GM23338 (cell line): ENCODE measurements around the gene POSTN. TPM values are rescaled to one million over a fixed set of nuclear protein-coding genes. Genes with fewer than 3 reads are reported as not detected.

Experiments
- ATAC-seq: fragments of 200-7000 bp; cut with Tn5 transposase; 3 replicates; pipeline ENCODE4 v1.9.1; 2020
- DNase-seq: peaks from one replicate; pipeline ENCODE4 v3.0.0-alpha.2; 2015; ENCODE audit warnings: low spot score
- H2AFZ ChIP-seq: fragments of 200-600 bp; sonication (generic); 2 replicates; pipeline ENCODE4 v1.8.0; 2016; ENCODE audit warnings: antibody characterized with exemption, mild to moderate bottlenecking, moderate library complexity
- H3F3A ChIP-seq: fragments of 200-600 bp; sonication (generic); replicated peaks from 2 replicates; pipeline ENCODE4 v1.8.0; 2017; ENCODE audit warnings: antibody characterized with exemption, mixed run types, low read depth
- H3K27ac ChIP-seq: fragments of 200-600 bp; sonication (generic); 2 replicates; pipeline ENCODE4 v1.6.1; 2016; ENCODE audit warnings: low read depth
- H3K27me3 ChIP-seq: fragments of 200-600 bp; sonication (generic); 2 replicates; pipeline ENCODE4 v1.8.0; 2016; ENCODE audit warnings: mild to moderate bottlenecking, mixed run types, moderate library complexity; ENCODE audit not compliant: insufficient read depth
- H3K36me3 ChIP-seq: fragments of 200-600 bp; sonication (generic); 2 replicates; pipeline ENCODE4 v1.8.0; 2016; ENCODE audit warnings: mild to moderate bottlenecking; ENCODE audit not compliant: insufficient read depth
- H3K4me1 ChIP-seq: fragments of 200-600 bp; sonication (generic); 2 replicates; pipeline ENCODE4 v1.8.0; 2016; ENCODE audit warnings: mild to moderate bottlenecking, moderate library complexity; ENCODE audit not compliant: insufficient read depth
- H3K4me2 ChIP-seq: fragments of 200-600 bp; sonication (generic); 2 replicates; pipeline ENCODE4 v1.7.1; 2017; ENCODE audit warnings: mixed run types
- H3K4me3 ChIP-seq: fragments of 200-600 bp; sonication (generic); 2 replicates; pipeline ENCODE4 v1.6.1; 2016; ENCODE audit warnings: mixed run types
- H3K79me2 ChIP-seq: fragments of 200-600 bp; sonication (generic); replicated peaks from 2 replicates; pipeline ENCODE4 v1.8.0; 2017; ENCODE audit warnings: mild to moderate bottlenecking; ENCODE audit not compliant: insufficient read depth
- H3K9me2 ChIP-seq: fragments of 200-600 bp; sonication (generic); 2 replicates; pipeline ENCODE4 v1.8.0; 2017; ENCODE audit not compliant: insufficient read depth
- H4K20me1 ChIP-seq: fragments of 200-600 bp; sonication (generic); replicated peaks from 2 replicates; pipeline ENCODE4 v1.8.0; 2017; ENCODE audit warnings: mild to moderate bottlenecking; ENCODE audit not compliant: insufficient read depth
- H3K27ac Mint-ChIP-seq: 2 replicates; pipeline ENCODE4 v1.8.0; 2020; ENCODE audit warnings: inconsistent platforms, mild to moderate bottlenecking, moderate library complexity, mixed read lengths
- H3K27me3 Mint-ChIP-seq: 3 replicates; pipeline ENCODE4 v1.8.0; 2022; ENCODE audit warnings: low read depth, mild to moderate bottlenecking, moderate library complexity, mixed read lengths, inconsistent platforms; ENCODE audit not compliant: insufficient read depth, poor library complexity
- H3K36me3 Mint-ChIP-seq: 3 replicates; pipeline ENCODE4 v1.8.0; 2021; ENCODE audit warnings: low read depth, mild to moderate bottlenecking, inconsistent platforms, moderate library complexity, mixed read lengths
- H3K4me1 Mint-ChIP-seq: 3 replicates; pipeline ENCODE4 v1.8.0; 2020; ENCODE audit warnings: mild to moderate bottlenecking, inconsistent platforms, mixed read lengths
- H3K4me3 Mint-ChIP-seq: 3 replicates; pipeline ENCODE4 v1.8.0; 2021; ENCODE audit warnings: moderate library complexity, mild to moderate bottlenecking, inconsistent platforms, mixed read lengths
- H3K9me3 Mint-ChIP-seq: 3 replicates; pipeline ENCODE4 v1.8.0; 2020; ENCODE audit warnings: moderate library complexity, mild to moderate bottlenecking, inconsistent platforms, mixed read lengths
- CREB1 ChIP-seq: fragments of 250-450 bp; sonication (Bioruptor Pico); IDR thresholded peaks from 2 replicates; pipeline ENCODE4 v1.5.0; 2020; ENCODE audit warnings: low read depth, mild to moderate bottlenecking, moderate library complexity
- CTCF ChIP-seq, 2 experiments: fragments of 200-600 bp in 1 of 2; sonication (generic) in 1 of 2; conservative IDR thresholded peaks; 2 replicates each; pipeline versions ENCODE4 v1.5.1 to v1.6.1; 2016 to 2017; ENCODE audit warnings: antibody characterized with exemption in 2 of 2, low read depth in 2 of 2, mild to moderate bottlenecking in 2 of 2, moderate library complexity in 1 of 2
- EZH2 ChIP-seq: fragments of 200-600 bp; sonication (generic); IDR thresholded peaks from one replicate; pipeline ENCODE4 v1.8.0; 2017; ENCODE audit warnings: antibody characterized with exemption, mild to moderate bottlenecking, low read depth; ENCODE audit not compliant: unreplicated experiment
- EZH2phosphoT487 ChIP-seq: fragments of 200-600 bp; sonication (generic); IDR thresholded peaks from one replicate; pipeline ENCODE4 v1.8.1; 2018; ENCODE audit warnings: antibody characterized with exemption; ENCODE audit not compliant: unreplicated experiment
- JUNB ChIP-seq: IDR thresholded peaks from one replicate; pipeline ENCODE4 v1.6.1; 2016; ENCODE audit warnings: antibody characterized with exemption; ENCODE audit not compliant: unreplicated experiment
- NANOG ChIP-seq: IDR thresholded peaks from 2 replicates; pipeline ENCODE4 v1.6.1; 2016; ENCODE audit warnings: antibody characterized with exemption, borderline replicate concordance
- POLR2AphosphoS5 ChIP-seq: IDR thresholded peaks from 2 replicates; pipeline ENCODE4 v1.6.1; 2016; ENCODE audit warnings: antibody characterized with exemption, low read depth
- REST ChIP-seq: IDR thresholded peaks from one replicate; pipeline ENCODE4 v1.6.1; 2018; ENCODE audit warnings: antibody characterized with exemption; ENCODE audit not compliant: unreplicated experiment
- STAT1 ChIP-seq: IDR thresholded peaks from one replicate; pipeline ENCODE4 v1.6.1; 2016; ENCODE audit warnings: antibody characterized with exemption; ENCODE audit not compliant: unreplicated experiment
- ZNF114 ChIP-seq: fragments of 250-450 bp; sonication (Bioruptor Pico); IDR thresholded peaks from 2 replicates; pipeline ENCODE4 v1.5.0; 2020; ENCODE audit warnings: mild to moderate bottlenecking, moderate library complexity
- ZNF331 ChIP-seq: fragments of 250-450 bp; sonication (Bioruptor Pico); IDR thresholded peaks from 2 replicates; pipeline ENCODE4 v1.5.0; 2020; ENCODE audit warnings: low read depth, mild to moderate bottlenecking, moderate library complexity
- polyA plus RNA-seq: library from polyadenylated mRNA; unstranded; fragments of >200 nt; fragmentation: Nextera tagmentation; extraction: Ambion mirVana; gene quantifications from 2 replicates; pipeline ENCODE4 v1.2.1, GENCODE V29; 2016
- total RNA-seq: library from RNA; depleted of rRNA; stranded (reverse); fragments of >200 nt; shearing (Covaris generic); gene quantifications from 2 replicates; pipeline ENCODE4 v1.2.3, GENCODE V29; 2014
- TF ChIP-seq, protein P1 (sequence below): IDR thresholded peaks from 2 replicates; pipeline ENCODE4 v1.6.1; 2016; ENCODE audit warnings: antibody characterized with exemption
- TF ChIP-seq, protein P2 (sequence below): fragments of 250-450 bp; sonication (Bioruptor Pico); IDR thresholded peaks from 2 replicates; pipeline ENCODE4 v1.5.0; 2020; ENCODE audit warnings: mild to moderate bottlenecking, moderate library complexity

The POSTN gene
- total and polyA plus RNA-seq, 2 experiments from 2014 or later: 0.21 to 0.31 TPM

GRCh38 chr13:37535501-37535900 is 63.1 kb downstream of the POSTN start:
- Histone ChIP-seq H3K27ac (no peak overlapping the region), H3K27me3 (no peaks in the 10 kb centered on the region), H3K9me2 (no peaks in the 10 kb centered on the region), H4K20me1 (no peaks in the 10 kb centered on the region), H3K4me1 (no peaks in the 10 kb centered on the region), H3K4me3 (no peak overlapping the region), H3F3A (no peaks in the 10 kb centered on the region), H3K79me2 (no peaks in the 10 kb centered on the region), H2AFZ (no peak overlapping the region), H3K36me3 (no peaks in the 10 kb centered on the region), H3K4me2 (no peak overlapping the region)
- H3K27me3 Mint-ChIP-seq: no peaks in the 10 kb centered on the region
- no peak overlapping the region for H3K4me3 Mint-ChIP-seq
- DNase-seq: no peak
- peaks cover 3% of the 10 kb centered on the region; the same call in 1 of the 3 replicates for H3K36me3 Mint-ChIP-seq
- peaks cover 3% of the 10 kb centered on the region; the same call in 1 of the 3 replicates for H3K9me3 Mint-ChIP-seq
- H3K27ac Mint-ChIP-seq: no peak overlapping the region
- 0 out of 3 replicates have a peak, but pooled peaks cover 2% of the 10 kb centered on the region for H3K4me1 Mint-ChIP-seq
- TF ChIP-seq STAT1 (no peak), EZH2 (no peak), ZNF331 (CRISPR knock-in tag) (no peak), REST (no peak), NANOG (no peak), JUNB (no peak), POLR2AphosphoS5 (no peak), CTCF (conservative IDR thresholded peaks at IDR 0.05; ENCODE audit: low read depth in 2 of 2) (no peak), ZNF114 (CRISPR knock-in tag) (no peak), EZH2phosphoT487 (no peak), CREB1 (CRISPR knock-in tag) (no peak)
- TF ChIP-seq, protein P1, sequence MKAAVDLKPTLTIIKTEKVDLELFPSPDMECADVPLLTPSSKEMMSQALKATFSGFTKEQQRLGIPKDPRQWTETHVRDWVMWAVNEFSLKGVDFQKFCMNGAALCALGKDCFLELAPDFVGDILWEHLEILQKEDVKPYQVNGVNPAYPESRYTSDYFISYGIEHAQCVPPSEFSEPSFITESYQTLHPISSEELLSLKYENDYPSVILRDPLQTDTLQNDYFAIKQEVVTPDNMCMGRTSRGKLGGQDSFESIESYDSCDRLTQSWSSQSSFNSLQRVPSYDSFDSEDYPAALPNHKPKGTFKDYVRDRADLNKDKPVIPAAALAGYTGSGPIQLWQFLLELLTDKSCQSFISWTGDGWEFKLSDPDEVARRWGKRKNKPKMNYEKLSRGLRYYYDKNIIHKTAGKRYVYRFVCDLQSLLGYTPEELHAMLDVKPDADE: no peak
- TF ChIP-seq, protein P2, sequence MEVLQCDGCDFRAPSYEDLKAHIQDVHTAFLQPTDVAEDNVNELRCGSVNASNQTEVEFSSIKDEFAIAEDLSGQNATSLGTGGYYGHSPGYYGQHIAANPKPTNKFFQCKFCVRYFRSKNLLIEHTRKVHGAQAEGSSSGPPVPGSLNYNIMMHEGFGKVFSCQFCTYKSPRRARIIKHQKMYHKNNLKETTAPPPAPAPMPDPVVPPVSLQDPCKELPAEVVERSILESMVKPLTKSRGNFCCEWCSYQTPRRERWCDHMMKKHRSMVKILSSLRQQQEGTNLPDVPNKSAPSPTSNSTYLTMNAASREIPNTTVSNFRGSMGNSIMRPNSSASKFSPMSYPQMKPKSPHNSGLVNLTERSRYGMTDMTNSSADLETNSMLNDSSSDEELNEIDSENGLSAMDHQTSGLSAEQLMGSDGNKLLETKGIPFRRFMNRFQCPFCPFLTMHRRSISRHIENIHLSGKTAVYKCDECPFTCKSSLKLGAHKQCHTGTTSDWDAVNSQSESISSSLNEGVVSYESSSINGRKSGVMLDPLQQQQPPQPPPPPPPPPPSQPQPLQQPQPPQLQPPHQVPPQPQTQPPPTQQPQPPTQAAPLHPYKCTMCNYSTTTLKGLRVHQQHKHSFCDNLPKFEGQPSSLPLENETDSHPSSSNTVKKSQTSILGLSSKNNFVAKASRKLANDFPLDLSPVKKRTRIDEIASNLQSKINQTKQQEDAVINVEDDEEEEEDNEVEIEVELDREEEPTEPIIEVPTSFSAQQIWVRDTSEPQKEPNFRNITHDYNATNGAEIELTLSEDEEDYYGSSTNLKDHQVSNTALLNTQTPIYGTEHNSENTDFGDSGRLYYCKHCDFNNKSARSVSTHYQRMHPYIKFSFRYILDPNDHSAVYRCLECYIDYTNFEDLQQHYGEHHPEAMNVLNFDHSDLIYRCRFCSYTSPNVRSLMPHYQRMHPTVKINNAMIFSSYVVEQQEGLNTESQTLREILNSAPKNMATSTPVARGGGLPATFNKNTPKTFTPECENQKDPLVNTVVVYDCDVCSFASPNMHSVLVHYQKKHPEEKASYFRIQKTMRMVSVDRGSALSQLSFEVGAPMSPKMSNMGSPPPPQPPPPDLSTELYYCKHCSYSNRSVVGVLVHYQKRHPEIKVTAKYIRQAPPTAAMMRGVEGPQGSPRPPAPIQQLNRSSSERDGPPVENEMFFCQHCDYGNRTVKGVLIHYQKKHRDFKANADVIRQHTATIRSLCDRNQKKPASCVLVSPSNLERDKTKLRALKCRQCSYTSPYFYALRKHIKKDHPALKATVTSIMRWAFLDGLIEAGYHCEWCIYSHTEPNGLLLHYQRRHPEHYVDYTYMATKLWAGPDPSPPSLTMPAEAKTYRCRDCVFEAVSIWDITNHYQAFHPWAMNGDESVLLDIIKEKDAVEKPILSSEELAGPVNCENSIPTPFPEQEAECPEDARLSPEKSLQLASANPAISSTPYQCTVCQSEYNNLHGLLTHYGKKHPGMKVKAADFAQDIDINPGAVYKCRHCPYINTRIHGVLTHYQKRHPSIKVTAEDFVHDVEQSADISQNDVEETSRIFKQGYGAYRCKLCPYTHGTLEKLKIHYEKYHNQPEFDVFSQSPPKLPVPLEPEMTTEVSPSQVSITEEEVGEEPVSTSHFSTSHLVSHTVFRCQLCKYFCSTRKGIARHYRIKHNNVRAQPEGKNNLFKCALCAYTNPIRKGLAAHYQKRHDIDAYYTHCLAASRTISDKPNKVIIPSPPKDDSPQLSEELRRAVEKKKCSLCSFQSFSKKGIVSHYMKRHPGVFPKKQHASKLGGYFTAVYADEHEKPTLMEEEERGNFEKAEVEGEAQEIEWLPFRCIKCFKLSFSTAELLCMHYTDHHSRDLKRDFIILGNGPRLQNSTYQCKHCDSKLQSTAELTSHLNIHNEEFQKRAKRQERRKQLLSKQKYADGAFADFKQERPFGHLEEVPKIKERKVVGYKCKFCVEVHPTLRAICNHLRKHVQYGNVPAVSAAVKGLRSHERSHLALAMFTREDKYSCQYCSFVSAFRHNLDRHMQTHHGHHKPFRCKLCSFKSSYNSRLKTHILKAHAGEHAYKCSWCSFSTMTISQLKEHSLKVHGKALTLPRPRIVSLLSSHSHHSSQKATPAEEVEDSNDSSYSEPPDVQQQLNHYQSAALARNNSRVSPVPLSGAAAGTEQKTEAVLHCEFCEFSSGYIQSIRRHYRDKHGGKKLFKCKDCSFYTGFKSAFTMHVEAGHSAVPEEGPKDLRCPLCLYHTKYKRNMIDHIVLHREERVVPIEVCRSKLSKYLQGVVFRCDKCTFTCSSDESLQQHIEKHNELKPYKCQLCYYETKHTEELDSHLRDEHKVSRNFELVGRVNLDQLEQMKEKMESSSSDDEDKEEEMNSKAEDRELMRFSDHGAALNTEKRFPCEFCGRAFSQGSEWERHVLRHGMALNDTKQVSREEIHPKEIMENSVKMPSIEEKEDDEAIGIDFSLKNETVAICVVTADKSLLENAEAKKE (CRISPR knock-in tag): no peak
- no peak for ATAC-seq
